GM18511 (cell line): ENCODE data around the gene AIDA.
"Not testable (repeated sequence)": the region's sequence is repeated elsewhere in the genome, so short reads cannot be mapped to it uniquely, and the experiment has no call there.

ENCODE experiments used
- ATAC-seq: cut with Tn5 transposase; IDR thresholded peaks from one replicate; pipeline ENCODE4 v1.9.1; 2021; ENCODE audit warnings: mild to moderate bottlenecking, moderate library complexity; ENCODE audit not compliant: unreplicated experiment

The AIDA gene

GRCh38 chr1:222712253-222713090, at the start of gene AIDA, which contains the start of gene BROX:
AIDA (minus strand) TSS chr1:222712491; CDS start chr1:222712317, 174 bp downstream.
BROX (plus strand) TSS chr1:222712564; CDS start chr1:222715700, 3,136 bp downstream.
- peak; percentile 85 for ATAC-seq

- no peak for ATAC-seq
These were observed 48.8 kb upstream of the AIDA start for GRCh38 chr1:222761083-222761482.

- ATAC-seq = no peak
These were observed 47.3 kb upstream of the AIDA start for GRCh38 chr1:222759451-222760035.

- no peak for ATAC-seq
These were observed 45.5 kb upstream of the AIDA start for GRCh38 chr1:222757646-222758268.

- no peak for ATAC-seq
These were observed 42.3 kb upstream of the AIDA start for GRCh38 chr1:222754366-222755139.

GRCh38 chr1:222751255-222751654, 39.0 kb upstream of the AIDA start:
- no peak for ATAC-seq

- peak; percentile 97 for ATAC-seq
These were observed 38.4 kb upstream of the AIDA start for GRCh38 chr1:222750651-222751050.

GRCh38 chr1:222749927-222750326, 37.6 kb upstream of the AIDA start:
- no peak for ATAC-seq

- not testable (repeated sequence) for ATAC-seq
These were observed 29.6 kb upstream of the AIDA start for GRCh38 chr1:222741630-222742457.

- ATAC-seq = no peak
These were observed 27.6 kb upstream of the AIDA start for GRCh38 chr1:222739929-222740328.

GRCh38 chr1:222739465-222739864, 27.2 kb upstream of the AIDA start:
- no peak for ATAC-seq

GRCh38 chr1:222736972-222737371, 24.7 kb upstream of the AIDA start, which contains the start of gene FAM177B:
FAM177B (plus strand) TSS chr1:222737202; CDS start chr1:222746546, 9,344 bp downstream.
- no peak for ATAC-seq

- ATAC-seq = no peak
These were observed 24.2 kb upstream of the AIDA start for GRCh38 chr1:222736470-222736869.

- ATAC-seq = no peak
These were observed 22.4 kb upstream of the AIDA start for GRCh38 chr1:222734740-222735139.

GRCh38 chr1:222732216-222733159, 20.2 kb upstream of the AIDA start:
- ATAC-seq = peak; percentile 99

- no peak for ATAC-seq
These were observed 18.6 kb upstream of the AIDA start for GRCh38 chr1:222730866-222731265.

- ATAC-seq = no peak
These were observed 16.5 kb upstream of the AIDA start for GRCh38 chr1:222728746-222729145.

GRCh38 chr1:222716393-222716792, 4.1 kb upstream of the AIDA start:
- ATAC-seq = no peak
